NOMO-1 treated with dmso at 0.1 percent for 144 hours (cell line): ENCODE data around the gene PIH1D2.
"Not testable (repeated sequence)": the region's sequence is repeated elsewhere in the genome, so short reads cannot be mapped to it uniquely, and the experiment has no call there.

Experiments
- DNase-seq: peaks from one replicate; lab custom pipeline; 2025; ENCODE audit not compliant: unreplicated experiment; lab: John Stamatoyannopoulos, UW

Gene PIH1D2

GRCh38 chr11:112057170-112057569 lies 16.6 kb downstream of the PIH1D2 start:
- no peak for DNase-seq

GRCh38 chr11:112051768-112052167 lies 22.0 kb downstream of the PIH1D2 start:
- DNase-seq = no peak

- DNase-seq = no peak
These were observed 23.1 kb downstream of the PIH1D2 start for GRCh38 chr11:112050721-112051120.

GRCh38 chr11:112049777-112050176 lies 24.0 kb downstream of the PIH1D2 start:
- no peak for DNase-seq

- not testable (repeated sequence) for DNase-seq
These were observed 25.6 kb downstream of the PIH1D2 start for GRCh38 chr11:112048256-112048655.

- not testable (repeated sequence) for DNase-seq
These were observed 27.2 kb downstream of the PIH1D2 start for GRCh38 chr11:112046647-112047046.

GRCh38 chr11:112044961-112045360 lies 28.9 kb downstream of the PIH1D2 start:
- no peak for DNase-seq

GRCh38 chr11:112042961-112043304 lies 30.9 kb downstream of the PIH1D2 start:
- no peak for DNase-seq

GRCh38 chr11:112042161-112042960 lies 31.5 kb downstream of the PIH1D2 start:
- DNase-seq = no peak

GRCh38 chr11:112037527-112037926 lies 36.3 kb downstream of the PIH1D2 start:
- no peak for DNase-seq

- no peak for DNase-seq
These were observed 39.9 kb downstream of the PIH1D2 start for GRCh38 chr11:112033902-112034301.

- DNase-seq = no peak
These were observed 44.4 kb downstream of the PIH1D2 start for GRCh38 chr11:112029460-112029859.

- not testable (repeated sequence) for DNase-seq
These were observed 46.9 kb downstream of the PIH1D2 start for GRCh38 chr11:112026784-112027410.

- no peak for DNase-seq
These were observed 48.1 kb downstream of the PIH1D2 start for GRCh38 chr11:112025707-112026106.

- DNase-seq = peak; percentile 84
These were observed 48.8 kb downstream of the PIH1D2 start, which contains the start of gene DLAT for GRCh38 chr11:112024773-112025678. Gene DLAT, plus strand, starts transcription at chr11:112025408. Its CDS starts 65 bp downstream, at chr11:112025473.

- peak; percentile 59 for DNase-seq
These were observed 49.5 kb downstream of the PIH1D2 start for GRCh38 chr11:112024178-112024772.

GRCh38 chr11:112023104-112023503 lies 50.7 kb downstream of the PIH1D2 start:
- no peak for DNase-seq

GRCh38 chr11:112019066-112019465 lies 54.8 kb downstream of the PIH1D2 start:
- DNase-seq = no peak
